ENCODE results near the gene GPR176.

GPR176 gene

GRCh38 chr15:39807791-39808190 is 112.3 kb downstream of the GPR176 start:
- no peak for DNase-seq (ENCODE audit: low spot score)

GRCh38 chr15:39804026-39804425 is 116.0 kb downstream of the GPR176 start:
- DNase-seq (ENCODE audit: low spot score): no peak

GRCh38 chr15:39803016-39803415 is 117.0 kb downstream of the GPR176 start:
- DNase-seq (ENCODE audit: low spot score): no peak

- DNase-seq (ENCODE audit: low spot score): no peak
These were observed 118.3 kb downstream of the GPR176 start for GRCh38 chr15:39801641-39802309.

- no peak for DNase-seq (ENCODE audit: low spot score)
These were observed 120.5 kb downstream of the GPR176 start for GRCh38 chr15:39799552-39800011.

- no peak for DNase-seq (ENCODE audit: low spot score)
These were observed 121.7 kb downstream of the GPR176 start for GRCh38 chr15:39798382-39798781.

GRCh38 chr15:39797407-39797806 is 122.7 kb downstream of the GPR176 start:
- DNase-seq (ENCODE audit: low spot score): no peak

GRCh38 chr15:39796601-39797000 is 123.5 kb downstream of the GPR176 start:
- DNase-seq (ENCODE audit: low spot score): no peak

GRCh38 chr15:39795486-39795885 is 124.6 kb downstream of the GPR176 start:
- no peak for DNase-seq (ENCODE audit: low spot score)

GRCh38 chr15:39794954-39795353 is 125.1 kb downstream of the GPR176 start:
- DNase-seq (ENCODE audit: low spot score): no peak

GRCh38 chr15:39793923-39794322 is 126.1 kb downstream of the GPR176 start:
- no peak for DNase-seq (ENCODE audit: low spot score)

GRCh38 chr15:39792844-39793335 is 127.2 kb downstream of the GPR176 start:
- no peak for DNase-seq (ENCODE audit: low spot score)

GRCh38 chr15:39792025-39792843 is 127.8 kb downstream of the GPR176 start:
- DNase-seq (ENCODE audit: low spot score): no peak

GRCh38 chr15:39789736-39790135 is 130.3 kb downstream of the GPR176 start:
- DNase-seq (ENCODE audit: low spot score): no peak

GRCh38 chr15:39788800-39789565 is 131.1 kb downstream of the GPR176 start:
- no peak for DNase-seq (ENCODE audit: low spot score)

GRCh38 chr15:39788108-39788507 is 132.0 kb downstream of the GPR176 start:
- DNase-seq (ENCODE audit: low spot score): no peak

- no peak for DNase-seq (ENCODE audit: low spot score)
These were observed 132.6 kb downstream of the GPR176 start for GRCh38 chr15:39787479-39787878.

- DNase-seq (ENCODE audit: low spot score): no peak
These were observed 133.5 kb downstream of the GPR176 start for GRCh38 chr15:39786447-39787056.

- DNase-seq (ENCODE audit: low spot score): no peak
These were observed 134.2 kb downstream of the GPR176 start for GRCh38 chr15:39785841-39786240.

- DNase-seq (ENCODE audit: low spot score): no peak
These were observed 134.9 kb downstream of the GPR176 start for GRCh38 chr15:39785139-39785538.

- DNase-seq (ENCODE audit: low spot score): no peak
These were observed 135.4 kb downstream of the GPR176 start for GRCh38 chr15:39784638-39785037.

GRCh38 chr15:39784125-39784524 is 135.9 kb downstream of the GPR176 start:
- no peak for DNase-seq (ENCODE audit: low spot score)
